NCI-H460 (cell line): ENCODE data around the gene MYF6. TPM values are rescaled to one million over a fixed set of nuclear protein-coding genes. Genes with fewer than 3 reads are reported as not detected.
"Not testable (repeated sequence)": the region's sequence is repeated elsewhere in the genome, so short reads cannot be mapped to it uniquely, and the experiment has no call there.

Source experiments
- DNase-seq: peaks from one replicate; pipeline ENCODE4 v3.0.0-alpha.2; 2016; ENCODE audit warnings: low read depth; ENCODE audit errors: extremely low read depth
- polyA plus RNA-seq: library from polyadenylated mRNA; depleted of rRNA; stranded (reverse); fragments of >200 nt; gene quantifications from 2 replicates; pipeline ENCODE4 v1.2.3, GENCODE V29; 2014; cell fraction: nucleus; rRNA removed
- total RNA-seq: library from RNA; depleted of rRNA; stranded (reverse); fragments of >200 nt; shearing (Covaris generic); gene quantifications from 2 replicates; pipeline ENCODE4 v1.2.3, GENCODE V29; 2014; rRNA removed

The MYF6 gene
- total RNA-seq, result not detected in 2 replicates
- not detected in 2 replicates for polyA plus RNA-seq

DNA sequence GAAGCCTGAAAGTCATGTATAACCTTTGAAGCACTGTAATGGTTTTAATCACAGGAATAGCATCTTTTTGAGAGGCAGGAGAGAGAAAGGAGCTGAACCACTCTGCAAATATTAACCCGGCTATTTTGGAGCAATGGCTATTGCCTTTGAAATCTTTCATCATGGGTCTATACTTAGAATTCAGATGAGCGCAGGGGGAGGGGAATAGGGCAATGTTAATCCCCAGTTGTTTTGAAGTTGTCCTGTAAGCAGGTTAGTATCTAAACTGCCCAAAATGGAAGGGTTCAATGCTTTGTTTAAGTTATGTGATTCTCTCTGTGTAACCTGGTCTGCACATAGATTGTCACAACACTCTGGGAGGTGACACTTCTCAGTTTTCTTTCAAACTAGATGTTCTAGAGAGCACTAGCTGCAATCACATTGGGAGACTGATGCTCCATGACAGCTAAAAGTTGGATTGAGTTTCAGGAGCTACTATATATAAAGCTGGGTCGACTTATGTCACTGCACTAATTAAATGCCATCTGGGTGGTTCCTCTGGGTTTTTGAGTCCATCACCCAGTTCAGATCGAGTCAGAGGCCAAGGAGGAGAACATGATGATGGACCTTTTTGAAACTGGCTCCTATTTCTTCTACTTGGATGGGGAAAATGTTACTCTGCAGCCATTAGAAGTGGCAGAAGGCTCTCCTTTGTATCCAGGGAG, at the start of gene MYF6:
Gene MYF6, plus strand, starts transcription at position 509 of the 704 bp plus-strand sequence. Its CDS starts 86 bp downstream, at position 595.
- no peak for DNase-seq

DNA sequence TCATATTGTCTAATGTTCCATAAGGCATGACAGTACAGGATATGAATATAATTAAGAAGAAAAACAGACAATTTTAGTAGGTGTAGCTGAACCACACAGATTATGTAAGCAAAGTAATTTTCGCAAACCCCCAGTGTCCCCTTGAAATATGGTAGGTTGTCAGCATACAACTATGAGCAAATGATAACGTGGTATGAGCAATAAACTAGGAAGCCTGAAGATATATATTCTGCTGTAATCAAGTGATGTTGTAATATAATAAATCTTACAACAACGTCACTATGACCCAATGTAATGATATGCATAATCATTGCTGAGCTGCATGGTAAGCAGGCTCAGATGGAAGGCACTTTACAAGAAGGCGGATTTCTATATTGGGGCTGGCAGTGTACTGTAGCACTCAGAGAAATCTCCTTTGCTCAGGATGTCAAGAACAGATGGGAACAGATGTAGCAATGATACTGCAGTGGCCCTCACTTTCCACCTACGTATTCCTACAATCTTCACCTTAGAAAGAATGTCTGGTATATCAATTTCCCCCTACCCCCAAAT, 47.8 kb upstream of the MYF6 start:
- DNase-seq, result no peak

DNA sequence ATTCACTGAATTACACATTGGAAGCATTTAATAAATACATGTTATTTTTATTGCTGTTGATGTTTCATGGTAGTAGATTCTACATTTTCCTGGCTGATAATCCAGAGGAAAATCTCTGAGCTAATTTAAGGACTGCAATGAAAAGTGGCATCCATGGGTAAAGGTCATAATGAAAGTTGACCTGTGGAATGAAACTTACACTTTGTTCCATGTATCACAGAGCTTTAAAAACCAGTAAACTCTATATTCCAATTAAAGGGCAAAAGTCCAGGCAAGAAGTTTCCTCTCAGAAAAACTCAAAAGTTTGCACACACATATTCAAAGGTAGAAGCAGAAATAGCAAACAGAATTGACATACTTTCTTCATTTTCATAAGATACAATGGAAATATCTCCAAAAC, 44.8 kb upstream of the MYF6 start:
- no peak for DNase-seq

DNA sequence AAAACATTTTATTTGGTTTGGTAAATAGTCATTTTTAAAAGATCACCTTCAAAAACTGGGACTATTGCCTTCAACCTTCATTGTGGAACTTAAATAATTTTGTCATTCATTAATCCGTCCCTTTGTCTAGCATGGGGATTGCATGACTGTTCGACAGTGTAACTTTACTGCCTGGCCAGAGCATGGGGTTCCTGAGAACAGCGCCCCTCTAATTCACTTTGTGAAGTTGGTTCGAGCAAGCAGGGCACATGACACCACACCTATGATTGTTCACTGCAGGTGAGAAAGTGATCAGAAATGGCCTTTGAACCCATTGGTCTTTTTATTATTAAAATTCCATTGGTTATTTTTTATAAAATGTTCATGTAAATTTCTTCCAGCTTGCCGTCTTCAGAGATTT, 37.2 kb upstream of the MYF6 start:
- no peak for DNase-seq

DNA sequence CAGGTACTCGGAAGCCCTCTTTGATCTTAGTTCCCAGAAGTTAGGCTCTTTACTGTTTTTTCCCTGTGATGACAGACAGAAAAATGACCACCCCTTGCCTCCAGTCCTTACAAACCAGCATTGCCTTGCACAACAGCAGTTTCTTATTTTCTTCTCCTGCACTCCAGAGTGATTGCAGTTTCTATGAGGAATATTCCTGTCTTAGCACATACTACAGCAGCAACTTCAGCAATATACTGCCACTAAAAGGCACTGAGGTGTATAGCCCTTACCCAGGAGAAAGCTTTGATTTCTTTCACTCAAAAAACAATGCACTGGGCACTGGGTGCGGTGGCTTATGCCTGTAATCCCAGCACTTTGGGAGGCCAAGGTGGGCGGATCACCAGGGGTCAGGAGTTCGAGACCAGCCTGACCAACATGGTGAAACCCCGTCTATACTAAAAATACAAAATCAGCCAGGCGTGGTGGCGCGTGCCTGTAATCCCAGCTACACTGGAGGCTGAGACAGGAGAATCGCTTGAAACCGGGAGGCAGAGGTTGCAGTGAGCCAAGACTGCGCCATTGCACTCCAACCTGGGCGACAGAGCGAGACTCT, 31.3 kb upstream of the MYF6 start:
- not testable (repeated sequence) for DNase-seq

DNA sequence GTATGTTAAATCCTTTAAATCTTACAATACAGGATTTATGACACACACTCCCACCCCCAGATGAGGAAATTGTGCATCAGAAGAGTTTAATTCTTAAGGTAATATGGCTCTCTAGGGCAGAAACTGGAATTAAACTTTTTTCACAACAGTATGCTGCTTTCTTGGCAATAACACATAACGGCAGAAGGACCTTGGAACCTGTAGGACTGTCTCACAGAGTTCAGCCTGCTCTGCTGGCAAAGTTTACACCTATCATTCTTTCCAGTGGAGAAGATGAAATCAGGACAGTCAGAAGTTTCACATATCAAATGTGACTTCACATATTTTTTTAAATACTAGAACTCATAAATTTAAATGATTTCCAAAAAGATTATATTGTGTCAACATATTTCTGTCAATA, 30.6 kb upstream of the MYF6 start:
- no peak for DNase-seq

DNA sequence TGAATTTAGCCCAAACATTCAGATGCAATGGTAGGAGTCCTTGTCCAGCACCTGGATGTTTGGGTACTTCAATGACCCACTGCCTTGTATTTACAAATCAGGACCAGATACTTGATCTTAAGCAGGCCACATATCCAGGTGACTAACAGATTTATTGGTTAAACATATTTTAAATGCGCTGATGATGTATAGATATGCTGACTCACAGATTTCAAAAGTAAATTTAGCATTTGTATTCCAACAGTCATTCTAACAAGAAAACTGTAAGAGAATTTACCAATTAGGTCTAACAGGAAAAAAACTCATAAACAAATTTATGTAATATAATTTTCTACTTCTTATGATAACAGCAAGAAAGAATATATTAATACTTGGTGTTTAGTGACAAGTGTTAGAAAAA, 29.4 kb upstream of the MYF6 start:
- no peak for DNase-seq

DNA sequence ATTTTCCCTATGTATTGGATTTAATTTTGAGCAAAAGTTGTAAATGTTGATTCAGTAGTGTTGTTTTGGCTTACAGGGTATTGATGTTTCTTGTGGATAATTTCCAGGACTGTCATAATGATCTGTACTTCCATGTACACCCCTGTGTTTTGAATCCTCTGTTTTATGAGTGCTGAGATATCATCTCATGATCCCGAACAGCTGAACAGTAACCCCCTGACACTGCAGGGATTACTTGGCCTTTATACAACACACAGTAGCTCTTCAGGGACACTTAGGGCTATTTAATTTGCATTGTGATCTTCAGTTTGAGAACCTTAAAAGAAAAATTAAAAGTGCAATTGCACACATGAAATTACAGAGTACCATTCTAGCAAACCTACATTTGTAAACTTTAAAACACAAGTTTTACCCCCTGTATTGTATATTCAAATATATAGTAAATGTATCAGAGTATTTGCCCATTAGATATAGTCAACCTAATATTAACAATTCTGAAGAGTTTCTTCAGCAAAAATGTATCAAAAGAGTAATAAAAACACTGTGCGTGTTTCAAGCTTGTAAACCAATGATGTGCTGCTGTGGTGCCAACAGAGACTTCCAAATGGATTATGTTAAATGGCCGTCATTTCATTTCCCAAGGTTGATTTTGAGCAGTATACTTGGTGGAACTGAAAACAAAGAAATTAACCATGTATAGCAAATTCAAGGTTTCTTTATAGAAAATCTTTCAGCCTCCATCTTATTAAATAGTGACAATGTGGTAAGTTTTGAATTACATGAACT, 27.9 kb upstream of the MYF6 start:
- DNase-seq, result no peak

DNA sequence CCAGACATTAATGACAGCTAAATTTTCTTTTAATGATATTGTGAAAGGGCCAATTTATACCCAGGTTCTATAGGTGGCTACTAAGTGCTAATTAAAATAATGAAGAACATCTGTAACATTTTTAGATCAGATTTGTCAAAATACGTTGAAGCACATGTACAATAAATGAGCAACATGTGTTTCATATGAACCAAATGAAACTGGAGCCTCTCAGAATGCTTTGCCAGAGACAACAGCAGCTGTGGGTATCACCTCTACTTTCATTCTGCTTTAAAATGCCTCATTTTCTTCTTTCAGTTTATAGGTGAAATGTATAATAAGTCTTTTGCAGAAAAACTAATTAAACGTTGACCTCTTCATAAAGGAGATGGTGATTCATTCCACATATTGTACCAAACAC, 26.1 kb upstream of the MYF6 start:
- no peak for DNase-seq

DNA sequence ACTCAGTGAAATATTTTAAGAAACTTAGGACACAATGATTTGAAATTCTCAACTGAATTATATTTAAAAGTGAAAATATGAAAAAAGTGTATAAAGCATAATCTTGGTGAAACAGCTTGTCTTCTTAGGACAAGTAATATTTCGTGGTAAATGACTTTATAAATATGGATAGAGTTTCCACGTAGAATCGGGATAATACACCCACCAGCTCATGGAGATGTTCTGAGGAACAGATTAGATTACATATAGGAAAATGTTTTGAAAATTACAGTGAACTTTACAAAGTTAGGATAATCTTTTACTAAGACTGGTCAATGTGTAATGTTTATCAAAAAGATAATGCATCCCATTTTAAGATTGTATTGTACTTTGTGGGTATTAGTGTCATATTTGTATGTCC, 25.6 kb upstream of the MYF6 start:
- DNase-seq, result no peak

DNA sequence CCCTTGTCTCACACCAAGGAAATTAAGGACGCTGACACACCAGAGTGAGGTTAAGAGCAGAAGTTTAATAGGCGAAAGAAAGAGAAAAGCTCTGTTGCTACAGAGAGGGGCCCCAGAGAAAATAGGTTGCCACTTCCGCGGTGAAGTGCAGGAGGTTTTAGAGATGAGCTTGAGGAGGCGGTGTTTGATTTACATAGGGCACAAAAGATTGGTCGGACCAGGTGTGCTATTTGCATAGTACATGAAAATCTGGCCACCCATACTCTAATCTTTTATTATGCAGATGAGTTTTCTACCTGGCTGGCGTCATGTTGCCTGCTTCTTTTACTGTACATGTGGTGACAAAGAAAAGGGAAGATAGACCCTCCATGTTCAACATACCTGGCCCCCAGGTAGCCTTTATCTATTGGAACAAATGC, 23.3 kb upstream of the MYF6 start:
- no peak for DNase-seq

DNA sequence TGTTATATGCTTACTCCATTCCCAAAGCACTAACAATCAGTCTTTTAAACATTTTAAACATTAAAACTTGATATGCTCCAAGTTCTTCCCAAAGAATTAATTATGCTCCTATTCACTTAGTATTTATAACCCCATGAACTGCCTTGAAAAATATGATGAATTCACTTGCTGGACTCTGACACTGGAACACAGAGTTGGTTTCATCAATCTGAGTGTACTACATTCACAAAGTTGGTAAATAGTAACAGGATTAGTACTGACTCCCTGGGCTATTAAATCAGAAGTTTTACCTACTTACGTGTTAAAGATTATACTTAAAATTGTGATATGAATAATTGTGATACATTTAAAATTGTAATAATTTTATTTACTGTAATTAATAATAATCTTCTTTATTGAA, 17.3 kb upstream of the MYF6 start:
- DNase-seq, result no peak

DNA sequence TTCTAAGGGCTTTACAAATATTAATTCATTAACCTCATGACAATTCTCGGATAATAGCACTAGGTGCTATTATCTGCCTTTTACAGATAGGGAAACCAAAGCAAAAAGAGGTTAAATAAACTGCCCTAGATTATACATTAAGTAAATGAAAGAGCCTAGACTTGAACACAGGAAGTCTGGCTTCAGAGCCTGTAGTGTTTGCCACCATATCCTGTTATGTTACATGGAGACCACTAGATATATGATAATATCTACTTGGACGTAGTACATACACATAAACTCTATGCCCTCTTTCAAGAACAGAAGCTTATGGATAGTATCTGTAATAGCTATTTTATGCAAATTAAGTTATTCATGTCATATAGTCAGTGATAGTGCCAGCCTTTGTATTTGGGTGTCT, 16.9 kb upstream of the MYF6 start:
- no peak for DNase-seq

DNA sequence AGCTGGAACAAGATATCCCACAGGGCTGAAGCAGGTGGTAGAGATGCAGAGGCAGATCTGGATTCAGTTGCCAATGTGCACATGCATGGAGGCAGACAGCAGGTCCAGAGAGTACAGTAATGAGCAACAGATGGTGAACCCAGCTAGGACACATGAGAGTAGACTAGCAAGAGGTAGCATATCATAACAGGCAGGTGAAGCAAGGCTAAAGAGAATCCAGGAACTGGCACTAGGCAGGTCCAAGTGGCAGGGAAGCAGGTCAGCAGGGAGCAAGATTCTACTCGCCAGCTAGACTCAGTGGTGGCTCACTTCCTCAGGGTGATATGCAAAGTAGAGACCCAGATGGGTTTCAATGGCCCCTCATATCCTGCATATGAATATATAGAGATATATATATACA, 15.3 kb upstream of the MYF6 start:
- no peak for DNase-seq

DNA sequence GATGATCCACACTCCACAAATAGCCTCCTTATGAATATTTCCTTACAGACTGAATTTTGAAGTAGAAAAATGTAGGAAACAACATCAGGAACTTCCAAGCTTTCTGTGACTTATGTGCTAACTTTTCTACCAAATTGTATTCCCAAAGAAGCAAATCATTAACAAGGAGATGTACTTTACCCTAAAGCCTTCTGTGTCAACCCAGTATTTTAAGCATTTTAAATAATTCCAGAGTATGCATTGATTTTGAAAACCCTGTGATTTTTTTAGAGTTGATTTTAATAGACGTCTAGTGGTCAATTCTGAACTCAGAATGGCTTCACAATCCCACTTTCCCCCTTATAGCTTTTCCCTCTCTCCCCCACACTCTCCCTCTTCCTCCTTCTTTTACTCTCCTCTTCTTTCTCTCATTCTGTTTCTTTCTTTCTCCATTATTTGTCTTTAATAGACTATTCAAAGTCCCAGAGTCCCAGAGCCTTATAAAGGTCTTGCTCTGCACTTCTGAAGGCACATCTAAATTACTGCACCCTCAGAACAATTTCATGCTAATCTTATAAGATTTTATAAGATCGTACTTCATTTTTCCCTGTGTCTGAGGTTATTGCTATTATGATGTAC, 10.1 kb upstream of the MYF6 start:
- DNase-seq, result no peak

DNA sequence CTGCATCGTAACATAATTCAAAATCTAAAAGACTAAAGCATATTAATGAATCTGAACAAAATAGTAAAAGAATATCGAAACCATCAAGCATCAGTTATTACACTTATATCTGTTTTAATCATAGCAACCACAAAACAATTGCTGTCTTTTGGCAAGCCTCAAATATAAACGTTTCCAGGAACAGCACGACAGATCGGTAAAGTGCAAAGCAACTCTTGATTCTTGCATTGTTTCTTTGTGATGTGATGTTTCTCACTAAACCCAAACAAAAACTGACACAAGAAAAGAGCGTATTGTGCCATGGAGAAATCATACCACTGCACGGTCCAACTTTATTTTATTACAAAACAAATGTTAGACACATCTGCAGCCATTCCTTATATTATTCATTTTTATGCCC, 9.2 kb upstream of the MYF6 start:
- no peak for DNase-seq

DNA sequence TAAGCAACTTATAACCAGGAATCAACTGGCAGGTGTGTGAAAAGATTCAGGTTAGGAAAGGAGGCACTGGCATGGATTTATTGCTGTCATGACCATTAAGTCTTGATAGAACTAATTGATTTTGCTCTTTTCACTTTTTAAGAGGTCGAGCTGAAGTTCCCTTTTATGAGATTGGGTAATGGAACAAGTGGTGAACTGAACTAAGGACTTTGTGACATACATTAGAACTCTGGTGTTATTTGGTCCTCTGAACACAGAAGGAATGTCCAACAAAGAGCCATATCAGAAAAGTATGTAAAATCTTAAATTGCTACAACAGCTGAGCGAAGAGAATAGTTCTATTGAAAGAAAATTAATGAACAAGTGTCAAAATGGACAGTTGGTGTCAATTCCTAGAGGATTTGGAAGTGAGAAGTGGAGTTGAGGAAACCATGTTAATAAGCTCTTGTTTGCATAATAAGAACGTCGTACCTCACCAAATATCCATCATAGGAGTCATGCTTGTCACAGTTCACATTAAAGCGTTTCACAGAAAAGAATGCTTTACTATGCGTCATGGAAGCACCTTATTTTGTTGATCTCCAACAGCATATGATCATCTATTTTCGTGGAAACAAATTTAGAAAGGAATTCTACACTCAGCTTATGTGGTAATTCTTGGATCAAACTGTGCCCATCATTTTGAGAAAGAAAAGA, 8.4 kb upstream of the MYF6 start:
- DNase-seq, result no peak

DNA sequence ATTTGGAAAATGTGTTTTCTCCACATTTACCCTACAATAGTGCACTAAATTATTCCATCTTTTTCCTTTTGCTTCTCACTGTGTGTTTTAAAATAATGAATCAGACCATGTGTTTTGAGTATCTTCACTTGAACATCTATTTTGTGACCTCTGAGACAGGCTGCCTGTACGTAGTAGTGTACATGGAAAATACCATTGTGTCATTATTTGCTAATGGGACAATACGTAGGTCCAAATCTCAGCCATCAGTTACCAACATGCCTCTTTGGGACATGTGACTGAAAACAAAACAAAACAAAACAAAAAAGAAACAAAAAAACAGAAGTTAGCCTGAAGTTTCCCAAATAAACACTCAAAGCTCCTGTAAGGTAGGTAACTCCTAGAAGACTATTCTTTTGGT, 7.1 kb upstream of the MYF6 start:
- no peak for DNase-seq

DNA sequence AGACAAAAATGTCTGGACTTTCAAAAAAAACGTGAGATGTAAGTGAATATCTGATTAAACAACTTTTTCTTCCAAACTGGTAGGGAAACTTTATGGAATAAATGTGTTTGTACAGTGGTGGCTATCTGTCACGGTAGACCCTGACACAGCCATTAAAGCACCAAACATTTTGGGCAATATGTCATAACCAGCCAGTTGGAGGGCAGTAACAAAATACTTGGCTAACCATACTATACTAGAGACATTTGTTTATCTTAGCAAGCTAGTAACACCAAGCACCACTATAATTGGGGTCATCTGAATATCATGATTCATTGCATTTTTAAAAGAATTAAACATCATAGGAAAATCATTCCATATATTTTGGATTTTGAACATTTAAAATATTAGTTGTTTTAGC, 6.0 kb upstream of the MYF6 start:
- no peak for DNase-seq
